KOPT-K1 (cell line): ENCODE results near the gene TSACC.
"Not testable (repeated sequence)": the region's sequence is repeated elsewhere in the genome, so short reads cannot be mapped to it uniquely, and the experiment has no call there.

ENCODE experiments used
- H3K27ac ChIP-seq: fragments of 200-600 bp; sonication (generic); 2 replicates; pipeline ENCODE4 v1.5.1; 2016; ENCODE audit warnings: antibody characterized with exemption, mild to moderate bottlenecking, low read depth, low read length; ENCODE audit not compliant: poor library complexity, severe bottlenecking
- H3K36me3 ChIP-seq: fragments of 200-600 bp; sonication (generic); 2 replicates; pipeline ENCODE4 v1.5.1; 2017; ENCODE audit warnings: antibody characterized with exemption, mild to moderate bottlenecking, low read length, moderate library complexity; ENCODE audit not compliant: insufficient read depth
- H3K9me3 ChIP-seq: fragments of 200-600 bp; sonication (generic); 2 replicates; pipeline ENCODE4 v1.5.1; 2017; ENCODE audit warnings: antibody characterized with exemption, low read length, mild to moderate bottlenecking; ENCODE audit not compliant: insufficient read depth, poor library complexity, severe bottlenecking

Gene TSACC

DNA sequence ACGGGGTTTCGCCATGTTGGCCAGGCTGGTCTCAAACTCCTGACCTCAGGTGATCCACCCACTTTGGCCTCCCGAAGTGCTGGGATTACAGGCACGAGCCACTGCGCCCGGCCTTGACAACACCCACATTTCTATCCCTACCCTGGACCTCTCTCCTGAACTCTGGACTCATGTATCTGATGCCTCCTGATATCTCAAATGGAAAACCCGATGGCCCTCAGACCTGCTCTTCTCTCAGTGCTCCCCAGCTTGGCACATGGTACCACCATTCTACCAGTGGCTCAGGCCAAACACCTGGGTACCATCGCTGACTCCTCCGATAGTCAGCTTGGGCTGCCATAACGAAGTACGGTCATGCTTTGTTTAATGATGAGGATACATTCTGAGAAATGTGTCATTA, 22.2 kb downstream of the TSACC start:
- no peaks in the 10 kb centered on the region for H3K9me3 ChIP-seq
- H3K36me3 ChIP-seq, result no peaks in the 10 kb centered on the region
- no peak overlapping the region for H3K27ac ChIP-seq

DNA sequence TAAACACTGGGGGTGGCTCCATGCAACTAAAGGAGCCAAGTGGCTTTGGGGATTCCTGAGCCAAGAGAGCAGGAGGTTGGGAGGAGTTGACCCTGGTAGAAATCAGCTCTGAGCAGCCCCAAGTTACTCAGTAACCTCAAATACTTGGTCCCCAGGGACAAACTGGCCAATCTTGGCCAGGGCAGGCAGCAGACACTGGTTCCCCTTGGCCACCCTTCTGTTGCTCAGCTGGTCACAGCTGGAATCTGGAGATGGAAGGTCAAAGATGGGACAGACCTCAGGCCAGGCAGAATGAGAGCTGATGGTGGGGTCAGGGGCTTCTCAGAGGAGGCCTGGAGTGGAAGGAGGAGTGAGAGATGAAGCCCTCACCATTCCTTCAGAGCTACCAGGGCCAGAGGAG, 27.4 kb downstream of the TSACC start:
- Histone ChIP-seq H3K9me3 (no peaks in the 10 kb centered on the region), H3K36me3 (no peaks in the 10 kb centered on the region), H3K27ac (no peak overlapping the region)

DNA sequence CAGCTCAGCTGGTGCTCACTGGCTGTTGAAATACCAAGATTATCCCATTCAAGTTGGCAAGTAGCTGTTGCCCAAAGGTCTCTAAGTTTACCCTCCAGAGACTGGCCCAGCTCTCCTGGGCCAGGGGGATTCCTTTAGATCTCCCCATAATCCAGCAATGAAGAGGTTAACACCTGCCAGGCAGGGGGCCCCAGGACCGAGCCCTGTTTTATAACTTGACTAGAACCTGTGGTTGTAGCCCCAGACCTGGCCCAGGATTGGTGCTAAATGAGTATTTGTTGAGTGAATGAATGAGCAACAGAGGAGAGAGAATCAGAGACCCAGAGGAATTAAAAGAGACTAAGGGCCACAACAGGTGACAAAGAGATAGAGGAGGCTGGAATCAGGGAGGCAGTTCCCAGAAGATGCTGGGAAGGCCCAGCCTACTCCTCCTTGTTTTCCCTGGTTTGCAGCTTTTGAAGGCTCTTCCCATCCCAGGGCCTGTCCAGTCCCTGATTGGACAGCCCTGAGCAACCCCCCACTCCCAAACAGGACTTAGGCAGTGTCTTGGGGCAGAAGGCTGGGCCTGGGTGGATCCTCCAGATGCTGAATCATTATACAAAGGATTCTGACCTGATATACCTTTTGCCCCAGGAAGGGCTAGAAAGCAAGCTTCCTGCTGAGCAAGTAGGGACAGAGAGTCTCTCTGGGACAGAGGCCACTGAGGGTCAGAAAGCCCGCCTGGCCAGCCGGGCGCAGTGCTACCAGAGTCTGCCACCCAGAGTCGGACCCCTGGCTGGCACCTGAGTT, 28.2 kb downstream of the TSACC start:
- no peak overlapping the region for H3K27ac ChIP-seq
- no peaks in the 10 kb centered on the region for H3K9me3 ChIP-seq
- no peaks in the 10 kb centered on the region for H3K36me3 ChIP-seq

DNA sequence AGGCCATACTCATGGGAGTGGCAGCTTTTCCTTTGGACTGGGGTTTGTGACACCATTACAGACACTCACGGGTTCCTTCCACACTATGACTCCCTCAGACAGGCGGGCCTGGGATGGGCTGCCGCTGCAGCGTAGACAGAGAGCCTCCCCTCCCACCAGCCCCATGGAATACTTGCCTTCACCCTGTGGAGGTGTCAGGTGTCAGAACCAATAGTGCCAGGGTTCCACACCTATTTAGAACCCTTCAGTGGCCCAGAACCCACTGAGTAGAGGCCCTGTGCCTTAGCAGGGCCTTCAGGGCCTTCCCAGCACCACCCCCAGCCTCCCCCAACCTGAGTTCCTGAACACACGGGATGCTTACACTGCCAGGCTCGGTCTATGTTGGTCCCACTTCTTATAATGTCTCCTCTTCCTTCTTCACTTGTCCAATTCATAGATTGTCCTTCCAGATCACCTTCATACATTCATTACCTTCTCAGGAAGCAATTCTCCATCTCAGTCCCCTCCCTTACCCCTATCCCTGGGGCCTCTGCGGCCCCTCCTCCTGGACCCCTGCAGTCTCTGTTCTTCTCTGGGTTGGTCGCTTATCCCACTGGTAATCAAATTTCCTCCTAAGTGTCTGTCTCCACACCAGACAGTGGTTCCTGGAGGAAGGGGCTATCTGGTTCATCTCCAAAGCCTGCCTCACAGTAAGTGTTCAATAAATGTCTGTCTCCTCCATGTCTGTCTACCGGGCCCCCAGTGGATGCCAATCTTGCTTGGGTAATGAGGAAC, 29.2 kb downstream of the TSACC start:
- H3K36me3 ChIP-seq, result no peaks in the 10 kb centered on the region
- no peaks in the 10 kb centered on the region for H3K9me3 ChIP-seq
- H3K27ac ChIP-seq, result no peak overlapping the region

DNA sequence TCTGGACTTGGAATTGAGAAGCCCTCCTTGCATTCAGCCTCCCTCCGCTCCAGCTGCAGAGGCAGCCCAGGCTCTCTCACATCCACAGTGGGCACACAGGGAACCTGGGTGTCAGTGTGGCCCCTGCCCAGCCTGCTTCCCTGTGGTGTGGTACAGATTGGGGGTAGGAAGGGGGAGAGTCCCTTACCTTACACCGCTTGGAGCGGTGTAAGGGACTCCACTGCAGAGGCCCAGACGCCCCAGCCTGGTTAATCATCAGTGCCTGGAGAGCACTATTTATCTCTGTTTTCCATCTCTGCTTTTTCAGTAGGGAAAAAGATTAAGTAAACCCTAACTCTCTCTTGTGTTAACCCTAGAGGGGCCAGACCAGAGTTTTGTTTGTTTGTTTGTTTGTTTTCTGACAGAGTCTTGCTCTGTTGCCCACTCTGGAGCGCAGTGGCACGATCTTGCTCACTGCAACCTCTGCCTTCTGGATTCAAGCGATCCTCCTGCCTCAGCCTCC, 29.9 kb downstream of the TSACC start:
- Histone ChIP-seq H3K9me3 (no peaks in the 10 kb centered on the region), H3K27ac (no peak overlapping the region), H3K36me3 (no peaks in the 10 kb centered on the region)

DNA sequence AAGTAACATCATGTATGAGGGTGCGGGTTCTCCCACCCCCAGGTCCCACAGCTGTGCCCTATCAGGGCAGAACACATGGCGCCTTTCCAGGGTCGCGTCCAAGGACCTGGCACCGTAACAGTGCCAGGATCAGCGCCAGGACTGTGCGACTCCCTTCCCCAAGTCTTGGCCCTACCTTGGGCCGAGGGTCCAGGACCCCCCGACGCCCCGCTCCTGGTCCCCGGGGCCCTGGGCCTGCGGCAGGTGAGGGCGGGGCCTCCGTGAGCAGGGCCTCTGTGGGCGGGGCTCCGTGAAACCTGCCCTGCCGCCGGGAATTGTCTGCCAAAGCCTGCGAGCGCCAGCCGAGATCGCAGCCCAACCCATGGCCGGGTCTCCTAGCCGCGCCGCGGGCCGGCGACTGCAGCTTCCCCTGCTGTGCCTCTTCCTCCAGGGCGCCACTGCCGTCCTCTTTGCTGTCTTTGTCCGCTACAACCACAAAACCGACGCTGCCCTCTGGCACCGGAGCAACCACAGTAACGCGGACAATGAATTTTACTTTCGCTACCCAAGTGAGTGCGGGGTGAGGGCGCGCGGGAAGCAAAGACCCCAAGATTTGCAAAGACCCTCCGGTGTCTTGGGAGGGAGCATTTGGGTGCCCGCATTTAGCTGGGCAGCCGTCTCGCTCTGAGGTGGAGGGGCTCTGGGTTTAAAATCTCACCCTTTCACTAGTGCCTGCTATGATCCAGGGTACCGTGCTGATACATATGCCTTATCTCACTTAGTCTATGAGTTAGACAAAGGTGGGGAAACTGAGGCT, 30.8 kb downstream of the TSACC start, which contains the start of gene RHBG:
TSS of gene RHBG (plus strand) at position 323 of the 796 bp plus-strand sequence. CDS start at position 362, 39 bp downstream.
- H3K9me3 ChIP-seq, result no peaks in the 10 kb centered on the region
- H3K27ac ChIP-seq, result no peak within 1 kb of the TSS

DNA sequence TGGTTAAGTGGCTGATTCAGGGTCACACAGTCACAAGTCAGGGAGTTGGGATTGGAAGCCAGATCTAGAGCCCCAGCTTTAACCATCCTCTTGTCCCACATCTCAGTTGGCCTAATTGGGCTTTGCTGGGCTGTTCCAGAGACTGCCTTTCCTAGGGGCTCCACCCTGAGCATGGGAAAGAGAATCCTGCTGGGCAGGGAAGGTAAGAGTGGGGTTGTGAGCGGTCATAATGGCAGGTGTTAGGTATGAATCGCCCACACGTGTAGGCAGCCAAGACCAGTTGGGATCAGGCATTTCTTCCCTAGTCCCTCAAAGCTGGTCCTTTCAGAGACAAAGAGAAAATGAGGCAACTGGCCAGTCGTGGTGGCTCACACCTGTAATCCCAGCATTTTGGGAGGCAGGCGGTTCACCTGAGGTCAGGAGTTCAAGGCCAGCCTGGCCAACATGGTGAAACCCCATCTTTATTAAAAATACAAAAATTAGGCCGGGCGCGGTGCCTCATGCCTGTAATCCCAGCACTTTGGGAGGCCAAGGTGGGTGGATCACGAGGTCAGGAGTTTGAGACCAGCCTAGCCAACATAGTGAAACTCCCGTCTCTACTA, 31.5 kb downstream of the TSACC start:
- not testable (repeated sequence) for H3K27ac ChIP-seq, H3K36me3 ChIP-seq, H3K9me3 ChIP-seq

More for the DNA sequence above, 30.8 kb downstream of the TSACC start, which contains the start of gene RHBG:
- no peaks in the 10 kb centered on the region for H3K36me3 ChIP-seq

DNA sequence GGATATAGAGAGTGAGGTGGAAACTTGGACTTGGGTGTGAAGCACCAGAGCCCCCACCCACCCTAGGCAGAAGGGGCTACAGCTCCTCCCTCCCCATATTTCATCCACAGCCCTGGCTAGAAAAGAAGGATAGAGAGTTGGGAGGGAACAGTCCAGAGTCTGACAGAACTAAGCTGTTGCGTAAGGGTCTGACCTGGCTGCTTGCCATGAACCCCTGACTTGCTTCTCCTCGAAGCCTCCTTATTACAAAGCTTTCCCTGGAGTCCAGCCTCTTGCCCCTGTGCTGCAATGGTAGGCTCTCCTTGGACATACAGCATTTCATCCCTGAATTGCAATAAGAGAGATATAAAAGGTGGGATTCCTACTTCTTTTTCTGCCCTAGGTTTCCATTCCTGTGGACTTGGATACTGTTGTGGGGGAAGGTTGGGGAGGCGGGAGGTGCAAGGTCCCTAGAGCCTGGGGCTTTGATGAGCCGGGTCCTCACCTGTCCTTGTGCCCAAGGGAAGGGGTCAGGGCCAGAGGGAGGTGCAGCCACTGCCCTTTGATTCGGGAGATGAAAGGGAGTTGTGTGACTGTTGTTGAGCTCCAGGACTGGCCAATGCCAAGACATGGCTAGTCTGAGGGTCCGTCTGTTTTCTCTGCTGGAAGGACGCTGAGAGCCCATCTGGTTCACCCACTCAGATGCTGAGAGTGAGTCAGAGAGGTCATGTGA, 33.4 kb downstream of the TSACC start:
- H3K27ac ChIP-seq, result no peak overlapping the region
- no peaks in the 10 kb centered on the region for H3K9me3 ChIP-seq

DNA sequence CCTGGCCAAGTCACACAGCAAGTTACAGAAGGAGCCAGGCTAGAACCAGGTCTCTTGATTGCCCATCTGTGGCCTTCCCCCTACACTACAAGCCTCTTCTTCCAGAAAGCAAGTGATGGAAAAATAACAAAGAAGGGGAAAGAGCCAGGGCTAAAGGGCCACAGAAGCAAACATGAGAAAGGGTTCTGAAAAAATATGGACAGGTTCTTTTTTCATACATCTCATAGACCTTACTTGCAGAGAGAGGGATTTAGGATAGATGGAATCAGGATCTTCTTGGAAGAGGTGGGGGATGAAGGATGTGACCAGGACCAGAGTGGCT, 33.9 kb downstream of the TSACC start:
- Histone ChIP-seq H3K9me3 (no peaks in the 10 kb centered on the region), H3K36me3 (no peaks in the 10 kb centered on the region), H3K27ac (no peak overlapping the region)

More for the DNA sequence above, 33.4 kb downstream of the TSACC start:
- H3K36me3 ChIP-seq, result no peaks in the 10 kb centered on the region

DNA sequence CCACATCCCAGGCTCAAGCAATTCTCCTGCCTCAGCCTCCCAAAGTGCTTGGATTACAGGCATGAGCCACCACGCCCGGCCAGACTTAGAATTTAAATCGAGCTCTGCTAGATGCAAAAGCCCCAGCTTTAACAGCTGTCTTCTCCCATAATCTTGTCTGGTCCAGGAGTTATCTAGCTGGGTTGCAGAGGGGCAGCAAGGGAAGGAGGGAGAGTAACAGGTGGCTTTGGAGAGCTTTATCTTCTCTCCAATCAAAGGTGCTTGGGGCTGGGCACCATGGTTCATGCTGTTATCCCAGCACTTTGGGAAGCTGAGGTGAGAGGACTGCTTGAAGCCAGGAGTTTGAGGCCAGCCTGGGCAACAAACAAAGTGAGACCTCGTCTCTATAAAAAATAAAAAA, 34.5 kb downstream of the TSACC start:
- Histone ChIP-seq H3K9me3 (no peaks in the 10 kb centered on the region), H3K27ac (no peak overlapping the region), H3K36me3 (no peaks in the 10 kb centered on the region)

DNA sequence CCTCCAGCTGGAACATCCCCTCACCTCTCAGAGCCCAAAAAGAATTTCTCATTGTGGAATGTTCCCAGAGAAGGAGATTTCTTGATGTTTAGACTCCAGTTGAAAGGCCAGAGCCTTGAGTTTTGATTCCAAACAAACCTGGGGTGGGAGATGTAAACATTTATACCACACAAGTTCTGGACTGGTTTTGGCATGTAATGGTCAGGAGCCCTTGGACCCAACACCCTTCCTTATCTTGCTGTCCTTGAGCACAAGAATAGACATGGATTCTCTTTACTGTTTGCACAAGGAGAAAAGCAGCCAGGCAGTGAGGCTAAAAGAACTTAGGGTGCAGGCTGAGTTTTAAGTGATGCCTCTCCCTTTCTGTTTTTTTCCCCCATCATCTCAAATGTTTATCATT, 35.2 kb downstream of the TSACC start:
- Histone ChIP-seq H3K36me3 (no peaks in the 10 kb centered on the region), H3K9me3 (no peaks in the 10 kb centered on the region), H3K27ac (no peak overlapping the region)

DNA sequence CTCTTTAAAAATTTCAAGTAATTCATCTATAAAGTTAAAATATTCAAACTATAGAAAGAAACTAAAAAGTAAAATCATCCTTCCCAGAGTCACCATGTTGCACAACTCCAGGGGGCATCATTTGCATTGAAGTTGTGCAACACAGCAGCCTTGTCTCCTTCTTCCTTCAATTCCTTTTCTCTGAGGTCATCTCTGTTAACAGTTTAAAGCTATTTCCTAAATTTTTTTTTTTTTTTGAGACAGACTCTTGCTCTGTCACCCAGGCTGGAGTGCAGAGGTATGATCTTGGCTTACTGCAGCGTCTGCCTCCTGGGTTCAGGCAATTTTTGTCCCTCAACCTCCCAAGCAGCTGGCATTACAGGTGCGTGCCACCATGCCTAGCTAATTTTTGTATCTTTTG, 37.8 kb downstream of the TSACC start:
- no peaks in the 10 kb centered on the region for H3K9me3 ChIP-seq
- no peaks in the 10 kb centered on the region for H3K36me3 ChIP-seq
- no peak overlapping the region for H3K27ac ChIP-seq

DNA sequence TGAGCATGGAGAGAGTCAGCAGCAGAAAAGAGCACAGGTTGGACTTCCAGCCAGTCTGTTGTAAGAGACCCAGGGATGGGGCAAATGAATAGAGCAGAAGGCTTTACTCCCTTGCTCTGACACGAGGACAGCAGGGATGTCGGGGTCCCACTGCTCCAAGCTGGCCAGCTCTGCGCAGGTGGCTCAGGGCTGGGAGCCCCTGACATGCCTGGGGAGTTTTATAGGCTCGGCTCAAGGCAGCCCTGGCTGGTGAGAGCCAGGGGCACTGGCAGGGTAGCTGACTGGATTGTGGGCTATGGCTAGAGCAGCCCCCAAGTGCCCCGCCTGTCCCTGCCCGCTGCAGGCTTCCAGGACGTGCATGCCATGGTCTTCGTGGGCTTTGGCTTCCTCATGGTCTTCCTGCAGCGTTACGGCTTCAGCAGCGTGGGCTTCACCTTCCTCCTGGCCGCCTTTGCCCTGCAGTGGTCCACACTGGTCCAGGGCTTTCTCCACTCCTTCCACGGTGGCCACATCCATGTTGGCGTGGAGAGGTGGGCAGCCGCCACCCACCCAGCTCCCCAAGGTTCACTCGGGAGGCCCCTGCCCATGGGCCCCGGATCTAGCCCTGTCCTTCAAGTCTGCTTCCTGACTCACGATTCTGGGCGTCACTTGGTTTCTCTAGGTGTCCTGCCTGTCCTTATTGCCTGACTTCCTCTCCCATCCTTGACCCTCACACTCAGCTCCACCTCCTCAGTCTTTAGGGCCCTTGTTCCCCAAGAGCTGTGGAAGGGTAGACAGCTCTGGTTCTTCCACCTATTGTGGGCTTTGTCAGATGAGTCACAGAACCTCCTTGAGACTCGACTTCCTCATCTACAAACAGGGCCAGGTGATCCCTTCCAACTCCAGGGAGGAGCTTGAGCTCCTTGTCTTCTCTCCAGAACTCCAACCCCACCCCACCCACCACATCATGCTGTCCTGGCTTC, 38.9 kb downstream of the TSACC start:
- no peaks in the 10 kb centered on the region for H3K36me3 ChIP-seq
- H3K27ac ChIP-seq, result no peak overlapping the region

More for the DNA sequence above, 38.9 kb downstream of the TSACC start:
- H3K9me3 ChIP-seq, result no peaks in the 10 kb centered on the region
